ENCODE data around the gene KCNK2.
"Not testable (repeated sequence)": the region's sequence is repeated elsewhere in the genome, so short reads cannot be mapped to it uniquely, and the experiment has no call there.

The KCNK2 gene

GRCh38 chr1:215147024-215147423 is 64.5 kb downstream of the KCNK2 start:
- FAIRE-seq (no peak), DNase-seq (ENCODE audit: low spot score) (no peak)

GRCh38 chr1:215151841-215152549 is 69.5 kb downstream of the KCNK2 start:
- DNase-seq (ENCODE audit: low spot score) (no peak), FAIRE-seq (no peak)

- no peak for FAIRE-seq
Observed at GRCh38 chr1:215156232-215156631, 73.7 kb downstream of the KCNK2 start.

GRCh38 chr1:215160351-215160750 is 77.8 kb downstream of the KCNK2 start:
- no peak for FAIRE-seq
- no peak for DNase-seq (ENCODE audit: low spot score)

More at GRCh38 chr1:215156232-215156631, 73.7 kb downstream of the KCNK2 start:
- DNase-seq (ENCODE audit: low spot score) = no peak

- not testable (repeated sequence) for DNase-seq (ENCODE audit: low spot score); FAIRE-seq
Observed at GRCh38 chr1:215163144-215163543, 80.6 kb downstream of the KCNK2 start.

- DNase-seq (ENCODE audit: low spot score) = no peak
- FAIRE-seq = no peak
Observed at GRCh38 chr1:215166886-215167285, 84.3 kb downstream of the KCNK2 start.

GRCh38 chr1:215181518-215181917 is 99.0 kb downstream of the KCNK2 start:
- DNase-seq (ENCODE audit: low spot score) = no peak

GRCh38 chr1:215185067-215185620 is 102.6 kb downstream of the KCNK2 start:
- no peak for FAIRE-seq
- no peak for DNase-seq (ENCODE audit: low spot score)

More at GRCh38 chr1:215181518-215181917, 99.0 kb downstream of the KCNK2 start:
- no peak for FAIRE-seq

- FAIRE-seq = no peak
Observed at GRCh38 chr1:215188302-215188950, 105.9 kb downstream of the KCNK2 start.

GRCh38 chr1:215192306-215192705 is 109.8 kb downstream of the KCNK2 start:
- FAIRE-seq (peak; percentile 25), DNase-seq (ENCODE audit: low spot score) (no peak)

More at GRCh38 chr1:215188302-215188950, 105.9 kb downstream of the KCNK2 start:
- DNase-seq (ENCODE audit: low spot score) = no peak

GRCh38 chr1:215198021-215198420 is 115.5 kb downstream of the KCNK2 start:
- FAIRE-seq (no peak), DNase-seq (ENCODE audit: low spot score) (no peak)

GRCh38 chr1:215200121-215200520 is 117.6 kb downstream of the KCNK2 start:
- FAIRE-seq = no peak
- no peak for DNase-seq (ENCODE audit: low spot score)

- DNase-seq (ENCODE audit: low spot score) = no peak
Observed at GRCh38 chr1:215201283-215201682, 118.7 kb downstream of the KCNK2 start.

GRCh38 chr1:215202868-215203267 is 120.3 kb downstream of the KCNK2 start:
- FAIRE-seq (peak; percentile 86), DNase-seq (ENCODE audit: low spot score) (no peak)

More at GRCh38 chr1:215201283-215201682, 118.7 kb downstream of the KCNK2 start:
- no peak for FAIRE-seq

GRCh38 chr1:215210167-215210566 is 127.6 kb downstream of the KCNK2 start:
- FAIRE-seq (no peak), DNase-seq (ENCODE audit: low spot score) (no peak)

- FAIRE-seq = no peak
- no peak for DNase-seq (ENCODE audit: low spot score)
Observed at GRCh38 chr1:215215846-215216245, 133.3 kb downstream of the KCNK2 start.

- no peak for FAIRE-seq
- no peak for DNase-seq (ENCODE audit: low spot score)
Observed at GRCh38 chr1:215219372-215219771, 136.8 kb downstream of the KCNK2 start.

GRCh38 chr1:215220346-215220745 is 137.8 kb downstream of the KCNK2 start:
- DNase-seq (ENCODE audit: low spot score) = no peak
- FAIRE-seq = no peak

GRCh38 chr1:215226757-215227156 is 144.2 kb downstream of the KCNK2 start:
- no peak for FAIRE-seq
- no peak for DNase-seq (ENCODE audit: low spot score)

- FAIRE-seq (no peak), DNase-seq (ENCODE audit: low spot score) (no peak)
Observed at GRCh38 chr1:215228193-215228592, 145.7 kb downstream of the KCNK2 start.

- no peak for FAIRE-seq
- DNase-seq (ENCODE audit: low spot score) = no peak
Observed at GRCh38 chr1:215241451-215241850, 158.9 kb downstream of the KCNK2 start.

GRCh38 chr1:215243345-215244054 is 161.0 kb downstream of the KCNK2 start:
- DNase-seq (ENCODE audit: low spot score) = no peak
- FAIRE-seq = no peak
